Measurements from ENCODE around the gene CHPF.
A peak's percentile ranks its signal among the peaks of the same experiment; 100 is the strongest.

The CHPF gene

DNA sequence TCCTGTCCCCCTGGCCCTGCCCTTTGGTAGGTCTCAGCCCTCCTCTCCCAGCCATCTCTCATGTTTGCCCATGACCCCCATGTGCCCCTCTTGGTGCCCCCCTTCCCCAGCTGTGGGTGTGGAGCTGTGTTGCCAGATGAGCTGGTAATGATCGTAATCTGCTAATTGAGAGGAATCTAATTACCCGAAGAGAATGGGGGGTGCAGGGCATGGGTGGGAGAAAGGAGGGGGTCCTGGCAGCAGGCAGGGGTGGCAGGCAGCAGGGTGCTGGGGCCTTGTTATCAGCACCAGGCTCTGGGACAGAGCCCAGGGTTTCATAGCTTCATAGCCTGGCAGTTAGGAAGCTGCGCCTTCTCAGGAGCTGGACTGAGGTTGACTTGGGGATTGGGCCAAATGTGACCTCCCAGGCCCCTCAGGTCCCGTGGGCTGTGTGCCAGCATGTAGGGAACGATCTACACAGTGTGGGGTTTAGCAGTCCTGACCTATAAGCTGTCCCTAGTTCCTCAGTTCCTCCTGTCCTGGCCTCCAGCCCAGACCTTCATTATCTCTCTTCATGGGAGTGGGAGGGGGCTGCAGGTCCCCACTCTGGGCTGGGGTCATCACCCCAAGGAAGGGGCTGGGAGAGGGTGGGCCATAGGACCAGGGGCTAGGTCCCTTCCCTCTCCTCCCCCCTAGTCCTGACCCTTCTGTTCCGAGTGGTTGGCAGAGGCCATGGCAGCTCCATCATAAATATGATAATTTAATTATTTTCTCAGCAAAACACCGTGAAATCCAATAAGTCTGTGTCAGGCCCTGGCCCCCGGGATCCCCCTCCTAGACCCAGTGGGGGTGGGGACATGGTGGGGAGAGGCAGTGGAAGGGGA, 35.8 kb downstream of the CHPF start:
- Histone ChIP-seq H3K36me3 (ENCODE audit: control insufficient read depth in 1 of 2, insufficient read depth in 2 of 2, low read length in 2 of 2) (peaks cover 32 to 42% of the 10 kb centered on the region in 2 donors), H3K27ac (ENCODE audit: low read length) (no peak overlapping the region), H3K4me3 (ENCODE audit: low read depth in 1 of 2, low read length in 2 of 2) (no peak overlapping the region), H3K4me1 (ENCODE audit: control insufficient read depth in 1 of 2, insufficient read depth in 2 of 2, low read length in 2 of 2) (peaks cover 0 to 21% of the 10 kb centered on the region in 2 donors), H3K9me3 (ENCODE audit: control insufficient read depth in 1 of 2, low read length in 2 of 2) (no peaks in the 10 kb centered on the region), H3K27me3 (ENCODE audit: low read depth, low read length) (peaks cover 12% of the 10 kb centered on the region)

DNA sequence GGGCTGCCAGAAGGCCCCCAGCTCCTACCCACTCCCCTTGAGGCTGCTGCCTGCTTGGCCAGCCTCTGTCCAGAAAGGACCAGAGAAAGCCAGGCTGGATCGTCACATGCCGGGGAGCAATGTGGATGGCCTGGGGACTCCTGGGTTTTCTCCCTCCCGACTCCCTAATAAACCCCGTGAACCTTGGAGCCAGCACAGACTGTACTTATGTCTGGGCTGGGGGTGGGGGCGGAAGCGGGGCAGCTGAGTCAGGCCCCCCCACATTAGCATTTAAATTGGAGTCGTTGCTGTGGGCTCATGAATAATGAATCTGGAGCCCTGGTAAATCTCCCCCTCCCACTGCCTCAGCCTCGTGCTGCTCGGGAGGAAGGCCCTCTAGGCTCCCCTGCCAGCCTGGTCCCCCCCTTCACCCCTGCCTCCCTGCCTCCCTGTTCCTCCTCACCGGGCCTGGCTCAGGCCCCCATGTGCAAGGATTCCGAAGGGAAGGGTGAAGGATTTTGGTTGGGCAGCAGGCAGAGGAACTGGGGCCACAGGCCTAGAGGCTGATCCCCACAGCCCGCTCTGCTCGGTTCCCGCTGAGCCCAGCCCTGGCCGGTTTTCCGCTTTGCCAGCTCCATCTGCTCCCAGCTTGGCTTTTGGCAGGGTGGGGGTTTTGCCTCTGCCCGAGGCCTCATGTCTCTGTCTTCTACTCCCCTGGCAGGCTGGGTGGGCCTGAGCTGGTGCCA, 36.6 kb downstream of the CHPF start:
- no peak overlapping the region for H3K27ac ChIP-seq (ENCODE audit: low read length)
- no peaks in the 10 kb centered on the region for H3K9me3 ChIP-seq (ENCODE audit: control insufficient read depth in 1 of 2, low read length in 2 of 2)
- peaks cover 9% of the 10 kb centered on the region for H3K27me3 ChIP-seq (ENCODE audit: low read depth, low read length)
- H3K4me3 ChIP-seq (ENCODE audit: low read depth in 1 of 2, low read length in 2 of 2): no peak overlapping the region
- H3K4me1 ChIP-seq (ENCODE audit: control insufficient read depth in 1 of 2, insufficient read depth in 2 of 2, low read length in 2 of 2): peaks cover 0 to 21% of the 10 kb centered on the region in 2 donors
- peaks cover 32 to 46% of the 10 kb centered on the region in 2 donors for H3K36me3 ChIP-seq (ENCODE audit: control insufficient read depth in 1 of 2, insufficient read depth in 2 of 2, low read length in 2 of 2)

DNA sequence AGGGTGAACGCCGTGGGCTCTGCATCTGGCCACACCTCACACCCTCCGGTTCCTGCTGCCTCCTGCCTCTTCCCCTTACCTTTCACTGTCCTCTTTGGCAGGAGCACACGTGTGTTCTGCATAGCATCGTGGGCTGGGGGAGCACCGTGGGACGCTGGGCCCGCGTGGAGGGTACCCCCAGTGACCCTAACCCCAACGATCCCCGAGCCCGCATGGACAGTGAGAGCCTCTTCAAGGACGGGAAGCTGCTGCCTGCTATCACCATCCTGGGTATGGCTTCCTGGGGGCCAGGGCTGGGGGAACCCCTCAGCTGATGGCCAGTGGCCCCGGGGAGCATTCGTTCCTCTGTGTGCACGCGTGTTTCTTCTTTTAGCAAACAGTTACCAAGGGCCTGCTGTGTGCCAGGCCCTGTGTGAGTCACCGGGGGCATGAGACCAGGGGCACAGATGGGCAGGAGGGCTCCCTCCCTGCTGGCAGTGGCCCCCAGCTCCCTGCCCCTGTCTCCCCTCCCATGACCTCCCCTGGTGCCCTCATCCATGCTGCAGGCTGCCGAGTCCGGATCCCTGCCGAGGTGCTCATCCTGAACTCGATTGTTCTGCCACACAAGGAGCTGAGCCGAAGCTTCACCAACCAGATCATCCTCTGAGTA, 37.3 kb downstream of the CHPF start:
- H3K27me3 ChIP-seq (ENCODE audit: low read depth, low read length): peaks cover 9% of the 10 kb centered on the region
- no peak overlapping the region for H3K4me3 ChIP-seq (ENCODE audit: low read depth in 1 of 2, low read length in 2 of 2)
- peaks cover 32 to 52% of the 10 kb centered on the region in 2 donors for H3K36me3 ChIP-seq (ENCODE audit: control insufficient read depth in 1 of 2, insufficient read depth in 2 of 2, low read length in 2 of 2)
- no peaks in the 10 kb centered on the region for H3K9me3 ChIP-seq (ENCODE audit: control insufficient read depth in 1 of 2, low read length in 2 of 2)
- H3K4me1 ChIP-seq (ENCODE audit: control insufficient read depth in 1 of 2, insufficient read depth in 2 of 2, low read length in 2 of 2): peaks cover 0 to 21% of the 10 kb centered on the region in 2 donors
- H3K27ac ChIP-seq (ENCODE audit: low read length): no peak overlapping the region

DNA sequence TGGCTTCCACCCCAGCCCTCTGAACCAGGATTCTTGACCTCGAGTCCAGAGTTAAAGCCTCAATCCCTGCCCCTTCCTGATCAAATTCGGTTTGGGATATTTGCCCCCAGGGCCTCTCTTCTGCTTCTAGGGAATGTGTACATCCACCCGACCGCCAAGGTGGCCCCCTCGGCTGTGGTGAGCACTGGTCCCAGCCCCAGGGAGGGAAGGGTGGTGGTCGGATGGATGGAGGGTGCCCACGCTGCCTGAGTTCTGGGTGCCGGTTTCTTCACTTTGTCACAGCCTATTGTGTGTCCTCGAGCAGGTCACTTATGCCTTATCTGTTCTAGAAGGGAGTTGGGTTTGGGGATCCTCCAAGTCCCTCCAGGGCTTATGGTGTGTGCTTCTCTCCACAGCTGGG, 38.0 kb downstream of the CHPF start:
- Histone ChIP-seq H3K27ac (ENCODE audit: low read length) (no peak overlapping the region), H3K4me3 (ENCODE audit: low read depth in 1 of 2, low read length in 2 of 2) (no peak overlapping the region), H3K27me3 (ENCODE audit: low read depth, low read length) (peaks cover 4% of the 10 kb centered on the region), H3K36me3 (ENCODE audit: control insufficient read depth in 1 of 2, insufficient read depth in 2 of 2, low read length in 2 of 2) (peaks cover 32 to 52% of the 10 kb centered on the region in 2 donors), H3K9me3 (ENCODE audit: control insufficient read depth in 1 of 2, low read length in 2 of 2) (no peaks in the 10 kb centered on the region), H3K4me1 (ENCODE audit: control insufficient read depth in 1 of 2, insufficient read depth in 2 of 2, low read length in 2 of 2) (peaks cover 0 to 21% of the 10 kb centered on the region in 2 donors)

DNA sequence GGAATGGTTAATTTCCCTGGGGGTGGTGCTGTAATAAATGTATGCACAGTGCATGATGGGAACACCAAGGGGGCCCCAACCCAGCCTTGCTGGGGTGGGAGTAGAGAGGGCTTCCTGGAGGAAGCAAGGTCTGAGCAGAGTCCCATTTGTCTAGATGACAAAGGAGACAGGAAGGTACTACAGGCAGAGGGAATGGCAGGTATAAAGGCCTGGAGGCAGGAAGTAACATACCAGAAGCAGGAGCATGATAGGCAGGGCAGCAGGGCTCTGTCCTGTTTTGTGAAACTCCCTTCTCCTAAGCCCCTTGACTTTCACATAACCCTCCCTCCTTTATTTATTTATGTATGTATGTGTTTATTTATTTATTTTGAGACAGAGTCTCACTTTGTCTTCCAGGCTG, 41.0 kb downstream of the CHPF start:
- peaks cover 32 to 52% of the 10 kb centered on the region in 2 donors for H3K36me3 ChIP-seq (ENCODE audit: control insufficient read depth in 1 of 2, insufficient read depth in 2 of 2, low read length in 2 of 2)

DNA sequence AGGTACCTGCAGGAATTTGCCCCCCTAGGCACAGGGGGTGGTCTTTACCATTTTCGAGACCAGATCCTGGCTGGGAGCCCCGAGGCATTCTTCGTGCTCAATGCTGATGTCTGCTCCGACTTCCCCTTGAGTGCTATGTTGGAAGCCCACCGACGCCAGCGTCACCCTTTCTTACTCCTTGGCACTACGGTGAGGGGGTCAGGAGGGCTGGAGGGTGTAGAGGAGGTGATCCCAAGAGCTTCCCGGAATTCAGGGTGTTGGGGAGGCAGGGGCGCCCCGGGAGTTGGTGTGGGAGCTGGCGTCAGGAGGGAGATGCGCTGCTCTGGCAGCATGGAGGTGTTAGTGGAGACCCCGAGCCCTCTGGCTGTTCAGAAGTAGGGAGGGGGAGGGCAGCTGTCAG, 41.8 kb downstream of the CHPF start:
- Histone ChIP-seq H3K4me1 (ENCODE audit: control insufficient read depth in 1 of 2, insufficient read depth in 2 of 2, low read length in 2 of 2) (peaks cover 11 to 16% of the 10 kb centered on the region in 2 donors), H3K4me3 (ENCODE audit: low read depth in 1 of 2, low read length in 2 of 2) (no peak overlapping the region), H3K9me3 (ENCODE audit: control insufficient read depth in 1 of 2, low read length in 2 of 2) (no peaks in the 10 kb centered on the region), H3K27ac (ENCODE audit: low read length) (no peak overlapping the region), H3K27me3 (ENCODE audit: low read depth, low read length) (peaks cover 7% of the 10 kb centered on the region), H3K36me3 (ENCODE audit: control insufficient read depth in 1 of 2, insufficient read depth in 2 of 2, low read length in 2 of 2) (peaks cover 32 to 46% of the 10 kb centered on the region in 2 donors)

More for the DNA sequence above, 41.0 kb downstream of the CHPF start:
- no peak overlapping the region for H3K4me3 ChIP-seq (ENCODE audit: low read depth in 1 of 2, low read length in 2 of 2)
- H3K9me3 ChIP-seq (ENCODE audit: control insufficient read depth in 1 of 2, low read length in 2 of 2): no peaks in the 10 kb centered on the region
- H3K27me3 ChIP-seq (ENCODE audit: low read depth, low read length): no peaks in the 10 kb centered on the region
- H3K27ac ChIP-seq (ENCODE audit: low read length): no peak overlapping the region
- peaks cover 8 to 12% of the 10 kb centered on the region in 2 donors for H3K4me1 ChIP-seq (ENCODE audit: control insufficient read depth in 1 of 2, insufficient read depth in 2 of 2, low read length in 2 of 2)

DNA sequence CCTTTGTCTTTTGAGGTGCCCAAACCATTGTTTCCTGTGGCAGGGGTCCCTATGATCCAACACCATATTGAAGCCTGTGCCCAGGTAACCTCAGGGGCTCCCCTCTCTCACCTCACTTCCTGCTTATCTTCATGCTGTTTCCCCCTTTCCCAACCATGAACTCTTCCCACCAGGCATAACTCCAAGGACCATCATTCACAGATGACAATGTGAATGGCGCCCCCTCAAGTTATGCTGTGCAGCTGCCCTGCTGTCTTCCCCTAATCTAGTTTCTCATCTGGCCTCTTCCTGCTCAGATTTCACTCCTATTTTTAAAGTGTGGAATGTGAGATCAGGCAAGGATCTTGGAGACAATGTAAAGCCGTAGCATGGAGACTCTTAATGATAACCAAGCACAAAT, 43.5 kb downstream of the CHPF start:
- Histone ChIP-seq H3K36me3 (ENCODE audit: control insufficient read depth in 1 of 2, insufficient read depth in 2 of 2, low read length in 2 of 2) (peaks cover 16 to 29% of the 10 kb centered on the region in 2 donors), H3K27me3 (ENCODE audit: low read depth, low read length) (peaks cover 17% of the 10 kb centered on the region), H3K27ac (ENCODE audit: low read length) (no peak overlapping the region), H3K4me3 (ENCODE audit: low read depth in 1 of 2, low read length in 2 of 2) (no peak overlapping the region), H3K9me3 (ENCODE audit: control insufficient read depth in 1 of 2, low read length in 2 of 2) (no peaks in the 10 kb centered on the region), H3K4me1 (ENCODE audit: control insufficient read depth in 1 of 2, insufficient read depth in 2 of 2, low read length in 2 of 2) (peaks cover 11 to 33% of the 10 kb centered on the region in 2 donors)

DNA sequence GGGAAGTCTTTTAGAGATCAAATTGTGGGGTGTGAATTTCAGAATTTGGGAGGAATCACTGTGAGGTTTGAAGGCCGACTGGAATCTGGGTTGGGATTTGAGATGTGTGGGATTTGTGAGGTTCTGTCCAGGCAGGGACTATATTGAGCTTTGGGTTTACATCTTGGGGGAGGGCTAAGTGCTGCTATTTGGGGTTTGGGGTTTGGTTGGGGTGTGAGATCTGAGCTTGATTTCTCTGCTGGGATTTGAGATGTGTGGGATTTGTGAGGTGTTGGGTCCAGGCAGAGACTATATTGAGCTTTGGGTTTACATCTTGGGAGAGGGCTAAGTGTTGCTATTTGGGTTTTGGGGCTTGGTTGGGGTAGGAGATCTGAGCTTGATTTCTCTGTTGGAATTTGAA, 44.1 kb downstream of the CHPF start:
- H3K4me3 ChIP-seq (ENCODE audit: low read depth in 1 of 2, low read length in 2 of 2): peak overlapping the region; percentile 81 to 87
- H3K36me3 ChIP-seq (ENCODE audit: control insufficient read depth in 1 of 2, insufficient read depth in 2 of 2, low read length in 2 of 2): peaks cover 12 to 23% of the 10 kb centered on the region in 2 donors
- no peaks in the 10 kb centered on the region for H3K9me3 ChIP-seq (ENCODE audit: control insufficient read depth in 1 of 2, low read length in 2 of 2)
- peaks cover 11 to 35% of the 10 kb centered on the region in 2 donors for H3K4me1 ChIP-seq (ENCODE audit: control insufficient read depth in 1 of 2, insufficient read depth in 2 of 2, low read length in 2 of 2)
- H3K27me3 ChIP-seq (ENCODE audit: low read depth, low read length): peaks cover 23% of the 10 kb centered on the region
- H3K27ac ChIP-seq (ENCODE audit: low read length): peak overlapping the region; percentile 88

DNA sequence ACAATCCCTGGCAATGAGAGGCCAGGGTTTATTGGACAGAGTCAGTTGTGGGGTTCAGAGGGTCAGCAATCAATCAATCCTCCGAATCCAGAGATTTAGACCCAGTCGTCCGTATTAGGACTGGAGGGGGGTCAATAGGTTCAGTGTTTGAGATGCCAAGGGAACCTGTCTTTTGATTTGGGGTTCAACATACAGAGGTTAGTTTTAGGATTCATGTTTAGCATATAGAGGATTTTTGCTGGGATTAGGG, 44.6 kb downstream of the CHPF start:
- Histone ChIP-seq H3K4me1 (ENCODE audit: control insufficient read depth in 1 of 2, insufficient read depth in 2 of 2, low read length in 2 of 2) (peaks cover 11 to 35% of the 10 kb centered on the region in 2 donors), H3K4me3 (ENCODE audit: low read depth in 1 of 2, low read length in 2 of 2) (peak overlapping the region; percentile 81 to 87), H3K27me3 (ENCODE audit: low read depth, low read length) (peaks cover 25% of the 10 kb centered on the region), H3K36me3 (ENCODE audit: control insufficient read depth in 1 of 2, insufficient read depth in 2 of 2, low read length in 2 of 2) (peaks cover 6 to 18% of the 10 kb centered on the region in 2 donors), H3K27ac (ENCODE audit: low read length) (peak overlapping the region; percentile 88), H3K9me3 (ENCODE audit: control insufficient read depth in 1 of 2, low read length in 2 of 2) (no peaks in the 10 kb centered on the region)

DNA sequence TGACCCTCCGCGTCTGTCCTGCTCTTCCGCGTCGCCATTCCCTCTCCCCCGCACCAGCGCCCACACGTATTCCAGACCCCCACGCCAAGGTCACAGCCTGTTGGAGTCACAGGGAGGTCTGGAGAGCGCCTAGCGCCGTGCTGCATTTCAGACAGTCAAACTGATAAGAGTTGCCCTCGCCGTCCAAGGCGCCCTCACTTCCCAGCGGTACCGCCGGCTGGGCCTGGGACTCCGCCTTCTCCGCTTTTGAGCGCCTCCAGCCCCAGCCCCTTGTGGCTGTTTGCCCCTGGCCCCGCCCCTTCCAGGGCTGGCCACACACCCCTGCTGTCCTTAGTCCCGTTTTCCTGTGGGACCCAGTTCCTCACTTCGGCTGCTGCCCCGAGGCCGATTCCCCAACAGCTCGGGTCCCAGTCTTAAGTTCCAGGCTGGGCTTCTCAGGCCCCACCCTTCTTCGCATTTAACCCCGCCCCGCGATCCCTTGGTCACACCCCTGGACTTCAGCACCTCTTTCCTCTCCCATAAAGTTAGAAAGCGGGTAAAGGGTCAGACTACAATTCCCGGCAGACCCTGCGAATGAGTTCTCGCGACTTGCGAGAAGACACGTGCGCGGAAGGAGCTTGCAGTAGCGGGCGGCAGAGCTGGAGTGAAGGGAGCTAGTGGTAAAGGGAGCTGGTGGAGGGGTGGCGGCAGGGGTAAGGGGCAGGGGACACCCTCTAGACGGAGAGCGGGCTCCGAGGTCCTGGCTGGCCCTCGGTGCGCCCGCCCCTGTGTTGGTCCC, 45.1 kb downstream of the CHPF start, which contains the start of gene GMPPA:
TSS of gene GMPPA (plus strand) at position 612 of the 778 bp plus-strand sequence. CDS start 1,085 bp downstream, outside the sequence.
- Histone ChIP-seq H3K9me3 (ENCODE audit: control insufficient read depth in 1 of 2, low read length in 2 of 2) (no peaks in the 10 kb centered on the region), H3K4me1 (ENCODE audit: control insufficient read depth in 1 of 2, insufficient read depth in 2 of 2, low read length in 2 of 2) (peaks cover 11 to 35% of the 10 kb centered on the region in 2 donors), H3K27ac (ENCODE audit: low read length) (peak within 1 kb of the TSS; percentile 88), H3K4me3 (ENCODE audit: low read depth in 1 of 2, low read length in 2 of 2) (peak within 1 kb of the TSS; percentile 81 to 87), H3K27me3 (ENCODE audit: low read depth, low read length) (peaks cover 25% of the 10 kb centered on the region), H3K36me3 (ENCODE audit: control insufficient read depth in 1 of 2, insufficient read depth in 2 of 2, low read length in 2 of 2) (peaks cover 2 to 12% of the 10 kb centered on the region in 2 donors)

All from muscle layer of duodenum (tissue), 2 donors.